Measurements from ENCODE around the gene TRAM2. TPM values are rescaled to one million over a fixed set of nuclear protein-coding genes. Genes with fewer than 3 reads are reported as not detected.
A peak's percentile ranks its signal among the peaks of the same experiment; 100 is the strongest.

TRAM2 gene
- polyA plus RNA-seq, 4 donors = 2.7 to 66.0 (median 8.5) TPM

- Histone ChIP-seq H3K4me1 (ENCODE audit: control insufficient read depth in 3 of 3, insufficient read depth in 2 of 3, low read depth in 1 of 3, low read length in 2 of 3) (peaks cover 0 to 10% (median 0%) of the 10 kb centered on the region in 3 donors), H3K36me3 (ENCODE audit: control insufficient read depth in 3 of 3, insufficient read depth in 2 of 3, low read depth in 1 of 3, low read length in 3 of 3) (peaks cover 5 to 84% (median 21%) of the 10 kb centered on the region in 3 donors), H3K27me3 (ENCODE audit: control insufficient read depth in 3 of 3, insufficient read depth in 3 of 3, low read length in 3 of 3) (no peaks in the 10 kb centered on the region), H3K4me3 (ENCODE audit: low read depth in 1 of 3, low read length in 3 of 3) (no peak overlapping the region), H3K9me3 (ENCODE audit: control insufficient read depth in 2 of 2, insufficient read depth in 1 of 2, low read depth in 1 of 2, low read length in 1 of 2) (no peaks in the 10 kb centered on the region), H3K27ac (ENCODE audit: low read depth in 1 of 3, low read length in 2 of 3) (no peak overlapping the region)
- 90 to 96% (median 92%) methylated on average over 14 of the region's 14 CpGs for WGBS, 3 donors
- DNase-seq = no peak
- FAIRE-seq = no peak
These were observed 67.3 kb downstream of the TRAM2 start for GRCh38 chr6:52509281-52510212.

GRCh38 chr6:52508261-52508739, 68.6 kb downstream of the TRAM2 start:
- DNase-seq = no peak

GRCh38 chr6:52507557-52508260, 69.2 kb downstream of the TRAM2 start:
- no peak overlapping the region for H3K27ac ChIP-seq (ENCODE audit: low read depth in 1 of 3, low read length in 2 of 3)
- 89 to 100% (median 92%) methylated on average over 3 of the region's 3 CpGs for WGBS, 3 donors
- peaks cover 0 to 26% (median 2%) of the 10 kb centered on the region in 3 donors for H3K4me1 ChIP-seq (ENCODE audit: control insufficient read depth in 3 of 3, insufficient read depth in 2 of 3, low read depth in 1 of 3, low read length in 2 of 3)
- no peaks in the 10 kb centered on the region for H3K27me3 ChIP-seq (ENCODE audit: control insufficient read depth in 3 of 3, insufficient read depth in 3 of 3, low read length in 3 of 3)
- peaks cover 5 to 89% (median 14%) of the 10 kb centered on the region in 3 donors for H3K36me3 ChIP-seq (ENCODE audit: control insufficient read depth in 3 of 3, insufficient read depth in 2 of 3, low read depth in 1 of 3, low read length in 3 of 3)
- H3K4me3 ChIP-seq (ENCODE audit: low read depth in 1 of 3, low read length in 3 of 3) = no peak overlapping the region
- no peaks in the 10 kb centered on the region for H3K9me3 ChIP-seq (ENCODE audit: control insufficient read depth in 2 of 2, insufficient read depth in 1 of 2, low read depth in 1 of 2, low read length in 1 of 2)
- DNase-seq (no peak), FAIRE-seq (no peak)

More at GRCh38 chr6:52508261-52508739, 68.6 kb downstream of the TRAM2 start:
- Histone ChIP-seq H3K4me1 (ENCODE audit: control insufficient read depth in 3 of 3, insufficient read depth in 2 of 3, low read depth in 1 of 3, low read length in 2 of 3) (peaks cover 0 to 22% (median 2%) of the 10 kb centered on the region in 3 donors), H3K9me3 (ENCODE audit: control insufficient read depth in 2 of 2, insufficient read depth in 1 of 2, low read depth in 1 of 2, low read length in 1 of 2) (no peaks in the 10 kb centered on the region), H3K36me3 (ENCODE audit: control insufficient read depth in 3 of 3, insufficient read depth in 2 of 3, low read depth in 1 of 3, low read length in 3 of 3) (peaks cover 5 to 85% (median 16%) of the 10 kb centered on the region in 3 donors), H3K27me3 (ENCODE audit: control insufficient read depth in 3 of 3, insufficient read depth in 3 of 3, low read length in 3 of 3) (no peaks in the 10 kb centered on the region), H3K27ac (ENCODE audit: low read depth in 1 of 3, low read length in 2 of 3) (no peak overlapping the region), H3K4me3 (ENCODE audit: low read depth in 1 of 3, low read length in 3 of 3) (no peak overlapping the region)
- WGBS, 3 donors = 96 to 98% (median 96%) methylated on average over 5 of the region's 5 CpGs
- FAIRE-seq = no peak

GRCh38 chr6:52506476-52506875, 70.4 kb downstream of the TRAM2 start:
- DNase-seq = no peak
- Histone ChIP-seq H3K27me3 (ENCODE audit: control insufficient read depth in 3 of 3, insufficient read depth in 3 of 3, low read length in 3 of 3) (no peaks in the 10 kb centered on the region), H3K9me3 (ENCODE audit: control insufficient read depth in 2 of 2, insufficient read depth in 1 of 2, low read depth in 1 of 2, low read length in 1 of 2) (no peaks in the 10 kb centered on the region), H3K4me1 (ENCODE audit: control insufficient read depth in 3 of 3, insufficient read depth in 2 of 3, low read depth in 1 of 3, low read length in 2 of 3) (peaks cover 0 to 26% (median 2%) of the 10 kb centered on the region in 3 donors), H3K4me3 (ENCODE audit: low read depth in 1 of 3, low read length in 3 of 3) (no peak overlapping the region), H3K36me3 (ENCODE audit: control insufficient read depth in 3 of 3, insufficient read depth in 2 of 3, low read depth in 1 of 3, low read length in 3 of 3) (peaks cover 5 to 91% (median 18%) of the 10 kb centered on the region in 3 donors), H3K27ac (ENCODE audit: low read depth in 1 of 3, low read length in 2 of 3) (no peak overlapping the region)
- 83 to 88% (median 87%) methylated on average over 9 of the region's 9 CpGs for WGBS, 3 donors
- FAIRE-seq = no peak

- peaks cover 5 to 88% (median 18%) of the 10 kb centered on the region in 3 donors for H3K36me3 ChIP-seq (ENCODE audit: control insufficient read depth in 3 of 3, insufficient read depth in 2 of 3, low read depth in 1 of 3, low read length in 3 of 3)
- no peak for FAIRE-seq
- no peak overlapping the region for H3K4me3 ChIP-seq (ENCODE audit: low read depth in 1 of 3, low read length in 3 of 3)
- H3K4me1 ChIP-seq (ENCODE audit: control insufficient read depth in 3 of 3, insufficient read depth in 2 of 3, low read depth in 1 of 3, low read length in 2 of 3) = peaks cover 0 to 21% (median 2%) of the 10 kb centered on the region in 3 donors
- WGBS, 3 donors = 86 to 94% (median 89%) methylated on average over 16 of the region's 16 CpGs
- no peaks in the 10 kb centered on the region for H3K27me3 ChIP-seq (ENCODE audit: control insufficient read depth in 3 of 3, insufficient read depth in 3 of 3, low read length in 3 of 3)
- H3K9me3 ChIP-seq (ENCODE audit: control insufficient read depth in 2 of 2, insufficient read depth in 1 of 2, low read depth in 1 of 2, low read length in 1 of 2) = no peaks in the 10 kb centered on the region
- H3K27ac ChIP-seq (ENCODE audit: low read depth in 1 of 3, low read length in 2 of 3) = no peak overlapping the region
- DNase-seq = no peak
These were observed 71.0 kb downstream of the TRAM2 start for GRCh38 chr6:52505726-52506409.

- DNase-seq (no peak), FAIRE-seq (no peak)
- WGBS, 3 donors = 29 to 63% (median 48%) methylated on average over 10 of the region's 10 CpGs
- Histone ChIP-seq H3K4me3 (ENCODE audit: low read depth in 1 of 3, low read length in 3 of 3) (no peak overlapping the region), H3K27ac (ENCODE audit: low read depth in 1 of 3, low read length in 2 of 3) (peak overlapping the region; percentile 69 to 87 (median 74)), H3K4me1 (ENCODE audit: control insufficient read depth in 3 of 3, insufficient read depth in 2 of 3, low read depth in 1 of 3, low read length in 2 of 3) (peaks cover 0 to 21% (median 2%) of the 10 kb centered on the region in 3 donors), H3K9me3 (ENCODE audit: control insufficient read depth in 2 of 2, insufficient read depth in 1 of 2, low read depth in 1 of 2, low read length in 1 of 2) (no peaks in the 10 kb centered on the region), H3K36me3 (ENCODE audit: control insufficient read depth in 3 of 3, insufficient read depth in 2 of 3, low read depth in 1 of 3, low read length in 3 of 3) (peaks cover 5 to 94% (median 16%) of the 10 kb centered on the region in 3 donors), H3K27me3 (ENCODE audit: control insufficient read depth in 3 of 3, insufficient read depth in 3 of 3, low read length in 3 of 3) (no peaks in the 10 kb centered on the region)
These were observed 72.1 kb downstream of the TRAM2 start for GRCh38 chr6:52504782-52505136.

GRCh38 chr6:52503851-52504781, 72.7 kb downstream of the TRAM2 start:
- Histone ChIP-seq H3K4me1 (ENCODE audit: control insufficient read depth in 3 of 3, insufficient read depth in 2 of 3, low read depth in 1 of 3, low read length in 2 of 3) (peaks cover 0 to 21% (median 2%) of the 10 kb centered on the region in 3 donors), H3K27ac (ENCODE audit: low read depth in 1 of 3, low read length in 2 of 3) (peak overlapping the region; percentile 69 to 87 (median 74)), H3K27me3 (ENCODE audit: control insufficient read depth in 3 of 3, insufficient read depth in 3 of 3, low read length in 3 of 3) (no peaks in the 10 kb centered on the region), H3K9me3 (ENCODE audit: control insufficient read depth in 2 of 2, insufficient read depth in 1 of 2, low read depth in 1 of 2, low read length in 1 of 2) (no peaks in the 10 kb centered on the region), H3K36me3 (ENCODE audit: control insufficient read depth in 3 of 3, insufficient read depth in 2 of 3, low read depth in 1 of 3, low read length in 3 of 3) (peaks cover 3 to 93% (median 13%) of the 10 kb centered on the region in 3 donors), H3K4me3 (ENCODE audit: low read depth in 1 of 3, low read length in 3 of 3) (no peak overlapping the region)
- FAIRE-seq (no peak), DNase-seq (peak; percentile 97 to 100)
- 12 to 43% (median 34%) methylated on average over 24 of the region's 24 CpGs for WGBS, 3 donors
